IMR-90 (cell line): Measurements from ENCODE around the gene CDC42BPG. TPM values are rescaled to one million over a fixed set of nuclear protein-coding genes. Genes with fewer than 3 reads are reported as not detected.

Source experiments
- ATAC-seq: fragments of 200-7000 bp; cut with Tn5 transposase; 2 replicates; pipeline ENCODE4 v1.9.1; 2020; ENCODE audit warnings: low read depth, mild to moderate bottlenecking, moderate library complexity
- BruUV-seq: library from RNA; stranded (reverse); fragments of 400-500 nt; replicated peaks from 2 replicates; lab custom pipeline; 2021; lab: Mats Ljungman, UMichigan
- CTCF ChIA-PET: fragments of 300-600 bp; formaldehyde crosslinking; extraction: SDS; loops from one replicate; lab custom pipeline; 2021; ENCODE audit warnings: antibody characterized with exemption; lab: Yijun Ruan, JAX
- POLR2A ChIA-PET: fragments of 300-600 bp; sonication (Branson Sonifier 250); formaldehyde crosslinking; loops from one replicate; lab custom pipeline; 2022; ENCODE audit warnings: antibody characterized with exemption; ENCODE audit not compliant: unreplicated experiment; lab: Charles Lee
- DNase-seq: peaks from one replicate; pipeline ENCODE4 v3.0.0; 2013
- H2AFZ ChIP-seq: replicated peaks from 2 replicates; pipeline ENCODE3; 2013; ENCODE audit warnings: low read length, mild to moderate bottlenecking; ENCODE audit not compliant: poor library complexity
- H2AK5ac ChIP-seq: 2 replicates; pipeline ENCODE4 v1.6.1; 2013; ENCODE audit warnings: low read depth, low read length, inconsistent platforms
- H2AK9ac ChIP-seq: replicated peaks from 2 replicates; pipeline ENCODE3; 2013; ENCODE audit warnings: mild to moderate bottlenecking, low read depth, low read length, moderate library complexity; ENCODE audit not compliant: poor library complexity
- H2BK120ac ChIP-seq: 2 replicates; pipeline ENCODE4 v1.6.1; 2013; ENCODE audit warnings: low read depth, low read length, inconsistent platforms
- H2BK15ac ChIP-seq: 3 replicates; pipeline ENCODE4 v1.6.1; 2013; ENCODE audit warnings: low read depth, low read length, inconsistent platforms
- H2BK20ac ChIP-seq: 2 replicates; pipeline ENCODE4 v1.6.1; 2013; ENCODE audit warnings: low read depth, mild to moderate bottlenecking, inconsistent platforms, low read length, moderate library complexity
- H2BK5ac ChIP-seq: 2 replicates; pipeline ENCODE4 v1.6.1; 2013; ENCODE audit warnings: mild to moderate bottlenecking, low read depth, low read length, inconsistent platforms; ENCODE audit not compliant: poor library complexity, severe bottlenecking
- H3K14ac ChIP-seq: replicated peaks from 2 replicates; pipeline ENCODE4 v1.6.1; 2013; ENCODE audit warnings: low read depth, low read length, inconsistent platforms
- H3K18ac ChIP-seq: 2 replicates; pipeline ENCODE4 v1.6.1; 2013; ENCODE audit warnings: low read depth, low read length, control low read depth
- H3K23ac ChIP-seq: 2 replicates; pipeline ENCODE4 v1.6.1; 2013; ENCODE audit warnings: low read depth, low read length, inconsistent platforms
- H3K27ac ChIP-seq: 2 replicates; pipeline ENCODE4 v1.5.1; 2013; ENCODE audit warnings: mild to moderate bottlenecking, control low read depth, low read length; ENCODE audit not compliant: insufficient read depth
- H3K27me3 ChIP-seq: 2 replicates; pipeline ENCODE4 v1.6.1; 2013; ENCODE audit warnings: low read length; ENCODE audit not compliant: control insufficient read depth, insufficient read depth
- H3K36me3 ChIP-seq: 2 replicates; pipeline ENCODE4 v1.6.1; 2013; ENCODE audit warnings: low read length, mixed read lengths; ENCODE audit not compliant: control insufficient read depth, insufficient read depth
- H3K4ac ChIP-seq: 2 replicates; pipeline ENCODE4 v1.6.1; 2013; ENCODE audit warnings: low read depth, low read length, inconsistent platforms
- H3K4me1 ChIP-seq: 2 replicates; pipeline ENCODE4 v1.6.1; 2013; ENCODE audit warnings: low read length, mixed read lengths; ENCODE audit not compliant: control insufficient read depth, insufficient read depth
- H3K4me2 ChIP-seq: 2 replicates; pipeline ENCODE4 v1.6.1; 2013; ENCODE audit warnings: low read depth, mild to moderate bottlenecking, control low read depth, low read length, moderate library complexity
- H3K4me3 ChIP-seq: 2 replicates; pipeline ENCODE4 v1.5.1; 2013; ENCODE audit warnings: low read depth, mild to moderate bottlenecking, control low read depth, low read length, moderate library complexity; ENCODE audit not compliant: insufficient read depth
- H3K56ac ChIP-seq: 2 replicates; pipeline ENCODE4 v1.6.1; 2013; ENCODE audit warnings: low read length, inconsistent platforms; ENCODE audit not compliant: insufficient read depth; ENCODE audit errors: extremely low read depth
- H3K79me1 ChIP-seq, 2 experiments: 2 replicates each; pipeline ENCODE4 v1.6.1; 2013; ENCODE audit warnings: low read length in 2 of 2, inconsistent platforms in 1 of 2, low read depth in 1 of 2
- H3K9ac ChIP-seq: 2 replicates; pipeline ENCODE4 v1.6.1; 2013; ENCODE audit warnings: low read depth, low read length, control low read depth
- H3K9me1 ChIP-seq: 2 replicates; pipeline ENCODE4 v1.6.1; 2013; ENCODE audit warnings: low read length, inconsistent platforms; ENCODE audit not compliant: insufficient read depth
- H3K9me3 ChIP-seq: 2 replicates; pipeline ENCODE4 v1.6.1; 2013; ENCODE audit warnings: low read length; ENCODE audit not compliant: control insufficient read depth, insufficient read depth
- H4K20me1 ChIP-seq: 2 replicates; pipeline ENCODE4 v1.6.1; 2013; ENCODE audit warnings: low read length, inconsistent platforms; ENCODE audit not compliant: insufficient read depth
- H4K5ac ChIP-seq: 2 replicates; pipeline ENCODE4 v1.6.1; 2013; ENCODE audit warnings: mild to moderate bottlenecking, low read depth, low read length, control low read depth
- H4K8ac ChIP-seq, 2 experiments: 2 replicates each; pipeline ENCODE4 v1.6.1; 2013; ENCODE audit warnings: low read depth in 2 of 2, low read length in 2 of 2, control low read depth in 1 of 2, inconsistent platforms in 1 of 2
- H4K91ac ChIP-seq: 2 replicates; pipeline ENCODE4 v1.6.1; 2013; ENCODE audit warnings: low read depth, low read length, inconsistent platforms; ENCODE audit not compliant: insufficient read depth
- BHLHE40 ChIP-seq: fragments of 150-350 bp; IDR thresholded peaks from 2 replicates; pipeline ENCODE4 v1.6.1; 2016; ENCODE audit warnings: mild to moderate bottlenecking, low read depth, low read length
- CEBPB ChIP-seq: IDR thresholded peaks from 2 replicates; pipeline ENCODE4 v1.6.1; 2012; ENCODE audit warnings: low read depth, low read length, improper control_type of control experiment
- CHD1 ChIP-seq: IDR thresholded peaks from 2 replicates; pipeline ENCODE4 v1.6.1; 2012; ENCODE audit warnings: low read depth, low read length, improper control_type of control experiment
- CTCF ChIP-seq: conservative IDR thresholded peaks from 2 replicates; pipeline ENCODE4 v1.5.1; 2012; ENCODE audit warnings: mild to moderate bottlenecking, low read depth, low read length, improper control_type of control experiment
- FOS ChIP-seq: fragments of 150-350 bp; IDR thresholded peaks from 2 replicates; pipeline ENCODE4 v1.6.1; 2016; ENCODE audit warnings: low read depth, low read length
- MAFK ChIP-seq: IDR thresholded peaks from 2 replicates; pipeline ENCODE4 v1.6.1; 2012; ENCODE audit warnings: low read depth, low read length, improper control_type of control experiment
- MAZ ChIP-seq: IDR thresholded peaks from 2 replicates; pipeline ENCODE4 v1.6.1; 2012; ENCODE audit warnings: low read depth, mild to moderate bottlenecking, low read length, improper control_type of control experiment, moderate library complexity, borderline replicate concordance
- MXI1 ChIP-seq: IDR thresholded peaks from 2 replicates; pipeline ENCODE4 v1.6.1; 2012; ENCODE audit warnings: low read depth, mild to moderate bottlenecking, low read length, moderate library complexity, borderline replicate concordance
- NFE2L2 ChIP-seq: fragments of 150-350 bp; IDR thresholded peaks from 2 replicates; pipeline ENCODE4 v1.6.1; 2016; ENCODE audit warnings: low read depth, mild to moderate bottlenecking, low read length
- POLR2A ChIP-seq: IDR thresholded peaks from 2 replicates; pipeline ENCODE4 v1.6.1; 2012; ENCODE audit warnings: mild to moderate bottlenecking, low read depth, low read length
- RAD21 ChIP-seq: IDR thresholded peaks from 2 replicates; pipeline ENCODE4 v1.6.1; 2012; ENCODE audit warnings: low read length, improper control_type of control experiment
- RCOR1 ChIP-seq: IDR thresholded peaks from 2 replicates; pipeline ENCODE4 v1.6.1; 2012; ENCODE audit warnings: mild to moderate bottlenecking, low read length, improper control_type of control experiment; ENCODE audit not compliant: insufficient replicate concordance
- RFX5 ChIP-seq: IDR thresholded peaks from 2 replicates; pipeline ENCODE4 v1.8.0; 2012; ENCODE audit warnings: low read depth, mild to moderate bottlenecking, low read length, moderate library complexity
- SMC3 ChIP-seq: fragments of 150-350 bp; IDR thresholded peaks from 2 replicates; pipeline ENCODE4 v1.6.1; 2016; ENCODE audit warnings: low read depth, mild to moderate bottlenecking, antibody characterized with exemption, low read length, moderate library complexity
- USF2 ChIP-seq: fragments of 150-350 bp; IDR thresholded peaks from 2 replicates; pipeline ENCODE4 v1.6.1; 2017; ENCODE audit warnings: mild to moderate bottlenecking, antibody characterized with exemption, low read length, low read depth
- WGBS, 2 experiments: methylation state at CpG; one replicate each; pipeline versions ENCODE4 v1.1.5 to v1.1.7; 2013; ENCODE audit warnings: missing lambda C conversion rate in 2 of 2; ENCODE audit not compliant: insufficient read length in 1 of 2; ENCODE audit errors: extremely low coverage in 2 of 2; 5-methylcytosine and 5-hydroxymethylcytosine counted together
- dilution Hi-C: fragments of 300-500 bp; cut with HindIII; formaldehyde crosslinking; loops from one replicate; pipeline ENCODE4 v1.14.3; 2018; ENCODE audit warnings: low sequenced_read_pairs; ENCODE audit not compliant: unreplicated experiment
- in situ Hi-C: fragments of 300-500 bp; cut with MboI; formaldehyde crosslinking; loops from 3 replicates; pipeline ENCODE4 v1.14.3; 2019; ENCODE audit warnings: low sequenced_read_pairs, inconsistent platforms, mixed read lengths
- intact Hi-C: fragments of 100-400 bp; cut with micrococcal nuclease; formaldehyde crosslinking; loops from 2 replicates; pipeline ENCODE4 v1.10.0; 2022
- polyA plus RNA-seq, 3 experiments: library from polyadenylated mRNA; depleted of rRNA; stranded (reverse); fragments of >200 nt; gene quantifications; 2 replicates each; pipeline ENCODE4 v1.2.3, GENCODE V29; 2012; ENCODE audit warnings: low replicate concordance in 1 of 3
- total RNA-seq: library from RNA; depleted of rRNA; stranded (reverse); fragments of >200 nt; gene quantifications from 2 replicates; pipeline ENCODE4 v1.2.3, GENCODE V29; 2012
- TF ChIP-seq, protein P1 (sequence below): fragments of 150-350 bp; IDR thresholded peaks from 2 replicates; pipeline ENCODE4 v1.6.1; 2016; ENCODE audit warnings: low read depth, mild to moderate bottlenecking, low read length, moderate library complexity, borderline replicate concordance

The CDC42BPG gene
- total and polyA plus RNA-seq, 2 of the 4 experiments (the other 2 are of a cell fraction), result under 0.01 to 0.12 TPM

DNA sequence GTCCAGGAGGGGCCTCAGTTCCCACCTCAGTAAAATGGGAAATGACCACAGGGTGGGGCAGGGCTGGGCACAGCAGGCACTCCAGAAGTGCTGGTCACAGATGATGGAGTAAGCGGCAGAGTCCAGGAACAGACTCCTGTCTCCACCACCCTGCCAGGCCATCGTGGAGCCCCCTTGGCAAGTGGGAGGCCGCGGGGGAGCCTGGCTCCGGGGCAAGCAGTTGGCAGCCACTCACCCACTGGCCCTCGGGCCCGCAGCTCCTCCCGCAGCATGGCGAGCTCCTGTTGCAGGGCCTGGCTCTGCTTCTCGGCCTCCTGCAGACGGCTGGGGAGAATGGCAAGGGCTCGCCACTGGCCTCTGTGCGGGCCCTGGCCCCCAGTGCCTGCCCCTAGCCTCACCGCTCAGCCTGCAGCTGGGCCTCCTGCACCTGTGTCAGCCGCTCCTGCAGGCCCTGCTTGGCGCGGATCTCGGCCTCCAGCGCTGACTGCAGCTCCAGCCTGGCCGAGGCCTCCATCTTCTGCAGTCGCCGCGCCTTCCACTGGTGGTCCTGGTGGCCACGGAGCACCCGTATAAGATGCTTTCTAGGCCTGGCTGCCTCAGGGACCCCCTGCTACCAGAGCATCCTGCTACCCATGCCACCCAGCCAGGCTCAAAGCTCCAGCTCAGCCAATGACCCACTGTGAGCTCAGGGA lies 10.3 kb downstream of the CDC42BPG start:
- no peaks in the 10 kb centered on the region for H4K20me1 ChIP-seq
- DNase-seq (no peak), ATAC-seq (no peak)
- H3K9me3 ChIP-seq, result no peaks in the 10 kb centered on the region
- H2AK5ac ChIP-seq, result no peak overlapping the region
- no peak overlapping the region for H3K4me3 ChIP-seq
- H3K18ac ChIP-seq, result no peak overlapping the region
- TF ChIP-seq SMC3 (no peak), MAFK (no peak), FOS (no peak), BHLHE40 (no peak), USF2 (no peak), POLR2A (no peak), CTCF (no peak), RCOR1 (no peak), NFE2L2 (no peak), CHD1 (no peak), RAD21 (no peak), MXI1 (no peak), RFX5 (no peak), CEBPB (no peak), MAZ (no peak)
- TF ChIP-seq, protein P1, sequence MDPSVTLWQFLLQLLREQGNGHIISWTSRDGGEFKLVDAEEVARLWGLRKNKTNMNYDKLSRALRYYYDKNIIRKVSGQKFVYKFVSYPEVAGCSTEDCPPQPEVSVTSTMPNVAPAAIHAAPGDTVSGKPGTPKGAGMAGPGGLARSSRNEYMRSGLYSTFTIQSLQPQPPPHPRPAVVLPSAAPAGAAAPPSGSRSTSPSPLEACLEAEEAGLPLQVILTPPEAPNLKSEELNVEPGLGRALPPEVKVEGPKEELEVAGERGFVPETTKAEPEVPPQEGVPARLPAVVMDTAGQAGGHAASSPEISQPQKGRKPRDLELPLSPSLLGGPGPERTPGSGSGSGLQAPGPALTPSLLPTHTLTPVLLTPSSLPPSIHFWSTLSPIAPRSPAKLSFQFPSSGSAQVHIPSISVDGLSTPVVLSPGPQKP, result no peak
- H4K91ac ChIP-seq, result no peak overlapping the region
- H2BK5ac ChIP-seq, result no peak overlapping the region
- no peak overlapping the region for H3K9ac ChIP-seq
- H3K56ac ChIP-seq, result no peak overlapping the region
- in situ Hi-C loops (no loop called here), intact Hi-C loops (no loop called here), dilution Hi-C loops (no loop called here)
- no peak overlapping the region for H3K14ac ChIP-seq
- BruUV-seq, result no TSS peak
- H4K5ac ChIP-seq, result no peak overlapping the region
- H3K4me2 ChIP-seq, result no peak overlapping the region
- H3K9me1 ChIP-seq, result no peaks in the 10 kb centered on the region
- no peak overlapping the region for H2BK15ac ChIP-seq
- no peak overlapping the region for H2AK9ac ChIP-seq
- no peaks in the 10 kb centered on the region for H3K79me1 ChIP-seq
- CTCF ChIA-PET, result interaction anchor here (1.0 kb wide), 1 partner anchor 10 kb away, joined by 6 read pairs; the partner anchor contains the start of gene CDC42BPG
- POLR2A ChIA-PET, result no interaction called here
- H3K4ac ChIP-seq, result no peak overlapping the region
- 83% methylated on average over 13 of the region's 25 CpGs; no CpG with 5 or more reads in 1 of the 2 experiments for WGBS, 2 experiments
- H2AFZ ChIP-seq, result no peak overlapping the region
- H3K27me3 ChIP-seq, result peaks cover 11% of the 10 kb centered on the region; the same call in 1 of the 2 replicates
- no peak overlapping the region for H3K27ac ChIP-seq
- no peak overlapping the region for H4K8ac ChIP-seq
- no peak overlapping the region for H3K23ac ChIP-seq
- no peak overlapping the region for H2BK20ac ChIP-seq
- H3K36me3 ChIP-seq, result no peaks in the 10 kb centered on the region
- no peaks in the 10 kb centered on the region for H3K4me1 ChIP-seq
- H2BK120ac ChIP-seq, result no peak overlapping the region
